IMR-90 (cell line): Measurements from ENCODE around the gene MGAT4C. TPM values are rescaled to one million over a fixed set of nuclear protein-coding genes. Genes with fewer than 3 reads are reported as not detected.

Experiments
- ATAC-seq: fragments of 200-7000 bp; cut with Tn5 transposase; 2 replicates; pipeline ENCODE4 v1.9.1; 2020; ENCODE audit warnings: low read depth, mild to moderate bottlenecking, moderate library complexity
- BruUV-seq: library from RNA; stranded (reverse); fragments of 400-500 nt; replicated peaks from 2 replicates; lab custom pipeline; 2021; lab: Mats Ljungman, UMichigan
- CTCF ChIA-PET: fragments of 300-600 bp; formaldehyde crosslinking; extraction: SDS; loops from one replicate; lab custom pipeline; 2021; ENCODE audit warnings: antibody characterized with exemption; lab: Yijun Ruan, JAX
- POLR2A ChIA-PET: fragments of 300-600 bp; sonication (Branson Sonifier 250); formaldehyde crosslinking; loops from one replicate; lab custom pipeline; 2022; ENCODE audit warnings: antibody characterized with exemption; ENCODE audit not compliant: unreplicated experiment; lab: Charles Lee
- DNase-seq: peaks from one replicate; pipeline ENCODE4 v3.0.0; 2013
- H2AFZ ChIP-seq: replicated peaks from 2 replicates; pipeline ENCODE3; 2013; ENCODE audit warnings: low read length, mild to moderate bottlenecking; ENCODE audit not compliant: poor library complexity
- H2AK5ac ChIP-seq: 2 replicates; pipeline ENCODE4 v1.6.1; 2013; ENCODE audit warnings: low read depth, low read length, inconsistent platforms
- H2AK9ac ChIP-seq: replicated peaks from 2 replicates; pipeline ENCODE3; 2013; ENCODE audit warnings: mild to moderate bottlenecking, low read depth, low read length, moderate library complexity; ENCODE audit not compliant: poor library complexity
- H2BK120ac ChIP-seq: 2 replicates; pipeline ENCODE4 v1.6.1; 2013; ENCODE audit warnings: low read depth, low read length, inconsistent platforms
- H2BK15ac ChIP-seq: 3 replicates; pipeline ENCODE4 v1.6.1; 2013; ENCODE audit warnings: low read depth, low read length, inconsistent platforms
- H2BK20ac ChIP-seq: 2 replicates; pipeline ENCODE4 v1.6.1; 2013; ENCODE audit warnings: low read depth, mild to moderate bottlenecking, inconsistent platforms, low read length, moderate library complexity
- H2BK5ac ChIP-seq: 2 replicates; pipeline ENCODE4 v1.6.1; 2013; ENCODE audit warnings: mild to moderate bottlenecking, low read depth, low read length, inconsistent platforms; ENCODE audit not compliant: poor library complexity, severe bottlenecking
- H3K14ac ChIP-seq: replicated peaks from 2 replicates; pipeline ENCODE4 v1.6.1; 2013; ENCODE audit warnings: low read depth, low read length, inconsistent platforms
- H3K18ac ChIP-seq: 2 replicates; pipeline ENCODE4 v1.6.1; 2013; ENCODE audit warnings: low read depth, low read length, control low read depth
- H3K23ac ChIP-seq: 2 replicates; pipeline ENCODE4 v1.6.1; 2013; ENCODE audit warnings: low read depth, low read length, inconsistent platforms
- H3K27ac ChIP-seq: 2 replicates; pipeline ENCODE4 v1.5.1; 2013; ENCODE audit warnings: mild to moderate bottlenecking, control low read depth, low read length; ENCODE audit not compliant: insufficient read depth
- H3K27me3 ChIP-seq: 2 replicates; pipeline ENCODE4 v1.6.1; 2013; ENCODE audit warnings: low read length; ENCODE audit not compliant: control insufficient read depth, insufficient read depth
- H3K36me3 ChIP-seq: 2 replicates; pipeline ENCODE4 v1.6.1; 2013; ENCODE audit warnings: low read length, mixed read lengths; ENCODE audit not compliant: control insufficient read depth, insufficient read depth
- H3K4ac ChIP-seq: 2 replicates; pipeline ENCODE4 v1.6.1; 2013; ENCODE audit warnings: low read depth, low read length, inconsistent platforms
- H3K4me1 ChIP-seq: 2 replicates; pipeline ENCODE4 v1.6.1; 2013; ENCODE audit warnings: low read length, mixed read lengths; ENCODE audit not compliant: control insufficient read depth, insufficient read depth
- H3K4me2 ChIP-seq: 2 replicates; pipeline ENCODE4 v1.6.1; 2013; ENCODE audit warnings: low read depth, mild to moderate bottlenecking, control low read depth, low read length, moderate library complexity
- H3K4me3 ChIP-seq: 2 replicates; pipeline ENCODE4 v1.5.1; 2013; ENCODE audit warnings: low read depth, mild to moderate bottlenecking, control low read depth, low read length, moderate library complexity; ENCODE audit not compliant: insufficient read depth
- H3K56ac ChIP-seq: 2 replicates; pipeline ENCODE4 v1.6.1; 2013; ENCODE audit warnings: low read length, inconsistent platforms; ENCODE audit not compliant: insufficient read depth; ENCODE audit errors: extremely low read depth
- H3K79me1 ChIP-seq, 2 experiments: 2 replicates each; pipeline ENCODE4 v1.6.1; 2013; ENCODE audit warnings: low read length in 2 of 2, inconsistent platforms in 1 of 2, low read depth in 1 of 2
- H3K9ac ChIP-seq: 2 replicates; pipeline ENCODE4 v1.6.1; 2013; ENCODE audit warnings: low read depth, low read length, control low read depth
- H3K9me1 ChIP-seq: 2 replicates; pipeline ENCODE4 v1.6.1; 2013; ENCODE audit warnings: low read length, inconsistent platforms; ENCODE audit not compliant: insufficient read depth
- H3K9me3 ChIP-seq: 2 replicates; pipeline ENCODE4 v1.6.1; 2013; ENCODE audit warnings: low read length; ENCODE audit not compliant: control insufficient read depth, insufficient read depth
- H4K20me1 ChIP-seq: 2 replicates; pipeline ENCODE4 v1.6.1; 2013; ENCODE audit warnings: low read length, inconsistent platforms; ENCODE audit not compliant: insufficient read depth
- H4K5ac ChIP-seq: 2 replicates; pipeline ENCODE4 v1.6.1; 2013; ENCODE audit warnings: mild to moderate bottlenecking, low read depth, low read length, control low read depth
- H4K8ac ChIP-seq, 2 experiments: 2 replicates each; pipeline ENCODE4 v1.6.1; 2013; ENCODE audit warnings: low read depth in 2 of 2, low read length in 2 of 2, control low read depth in 1 of 2, inconsistent platforms in 1 of 2
- H4K91ac ChIP-seq: 2 replicates; pipeline ENCODE4 v1.6.1; 2013; ENCODE audit warnings: low read depth, low read length, inconsistent platforms; ENCODE audit not compliant: insufficient read depth
- BHLHE40 ChIP-seq: fragments of 150-350 bp; IDR thresholded peaks from 2 replicates; pipeline ENCODE4 v1.6.1; 2016; ENCODE audit warnings: mild to moderate bottlenecking, low read depth, low read length
- CHD1 ChIP-seq: IDR thresholded peaks from 2 replicates; pipeline ENCODE4 v1.6.1; 2012; ENCODE audit warnings: low read depth, low read length, improper control_type of control experiment
- CTCF ChIP-seq: conservative IDR thresholded peaks from 2 replicates; pipeline ENCODE4 v1.5.1; 2012; ENCODE audit warnings: mild to moderate bottlenecking, low read depth, low read length, improper control_type of control experiment
- ELK1 ChIP-seq: fragments of 150-350 bp; IDR thresholded peaks from 2 replicates; pipeline ENCODE4 v1.6.1; 2016; ENCODE audit warnings: low read depth, mild to moderate bottlenecking, low read length, moderate library complexity, borderline replicate concordance
- FOS ChIP-seq: fragments of 150-350 bp; IDR thresholded peaks from 2 replicates; pipeline ENCODE4 v1.6.1; 2016; ENCODE audit warnings: low read depth, low read length
- MAFK ChIP-seq: IDR thresholded peaks from 2 replicates; pipeline ENCODE4 v1.6.1; 2012; ENCODE audit warnings: low read depth, low read length, improper control_type of control experiment
- MAZ ChIP-seq: IDR thresholded peaks from 2 replicates; pipeline ENCODE4 v1.6.1; 2012; ENCODE audit warnings: low read depth, mild to moderate bottlenecking, low read length, improper control_type of control experiment, moderate library complexity, borderline replicate concordance
- MXI1 ChIP-seq: IDR thresholded peaks from 2 replicates; pipeline ENCODE4 v1.6.1; 2012; ENCODE audit warnings: low read depth, mild to moderate bottlenecking, low read length, moderate library complexity, borderline replicate concordance
- NFE2L2 ChIP-seq: fragments of 150-350 bp; IDR thresholded peaks from 2 replicates; pipeline ENCODE4 v1.6.1; 2016; ENCODE audit warnings: low read depth, mild to moderate bottlenecking, low read length
- POLR2A ChIP-seq: IDR thresholded peaks from 2 replicates; pipeline ENCODE4 v1.6.1; 2012; ENCODE audit warnings: mild to moderate bottlenecking, low read depth, low read length
- RAD21 ChIP-seq: IDR thresholded peaks from 2 replicates; pipeline ENCODE4 v1.6.1; 2012; ENCODE audit warnings: low read length, improper control_type of control experiment
- RCOR1 ChIP-seq: IDR thresholded peaks from 2 replicates; pipeline ENCODE4 v1.6.1; 2012; ENCODE audit warnings: mild to moderate bottlenecking, low read length, improper control_type of control experiment; ENCODE audit not compliant: insufficient replicate concordance
- RFX5 ChIP-seq: IDR thresholded peaks from 2 replicates; pipeline ENCODE4 v1.8.0; 2012; ENCODE audit warnings: low read depth, mild to moderate bottlenecking, low read length, moderate library complexity
- SMC3 ChIP-seq: fragments of 150-350 bp; IDR thresholded peaks from 2 replicates; pipeline ENCODE4 v1.6.1; 2016; ENCODE audit warnings: low read depth, mild to moderate bottlenecking, antibody characterized with exemption, low read length, moderate library complexity
- USF2 ChIP-seq: fragments of 150-350 bp; IDR thresholded peaks from 2 replicates; pipeline ENCODE4 v1.6.1; 2017; ENCODE audit warnings: mild to moderate bottlenecking, antibody characterized with exemption, low read length, low read depth
- WGBS, 2 experiments: methylation state at CpG; one replicate each; pipeline versions ENCODE4 v1.1.5 to v1.1.7; 2013; ENCODE audit warnings: missing lambda C conversion rate in 2 of 2; ENCODE audit not compliant: insufficient read length in 1 of 2; ENCODE audit errors: extremely low coverage in 2 of 2; 5-methylcytosine and 5-hydroxymethylcytosine counted together
- dilution Hi-C: fragments of 300-500 bp; cut with HindIII; formaldehyde crosslinking; loops from one replicate; pipeline ENCODE4 v1.14.3; 2018; ENCODE audit warnings: low sequenced_read_pairs; ENCODE audit not compliant: unreplicated experiment
- in situ Hi-C: fragments of 300-500 bp; cut with MboI; formaldehyde crosslinking; loops from 3 replicates; pipeline ENCODE4 v1.14.3; 2019; ENCODE audit warnings: low sequenced_read_pairs, inconsistent platforms, mixed read lengths
- intact Hi-C: fragments of 100-400 bp; cut with micrococcal nuclease; formaldehyde crosslinking; loops from 2 replicates; pipeline ENCODE4 v1.10.0; 2022
- polyA plus RNA-seq, 3 experiments: library from polyadenylated mRNA; depleted of rRNA; stranded (reverse); fragments of >200 nt; gene quantifications; 2 replicates each; pipeline ENCODE4 v1.2.3, GENCODE V29; 2012; ENCODE audit warnings: low replicate concordance in 1 of 3
- total RNA-seq: library from RNA; depleted of rRNA; stranded (reverse); fragments of >200 nt; gene quantifications from 2 replicates; pipeline ENCODE4 v1.2.3, GENCODE V29; 2012

The MGAT4C gene
- total and polyA plus RNA-seq, 2 of the 4 experiments (the other 2 are of a cell fraction): not detected

GRCh38 chr12:86015026-86015425 is 241.2 kb downstream of the MGAT4C start:
- TF ChIP-seq CHD1 (no peak), RCOR1 (no peak), CTCF (no peak), NFE2L2 (no peak), MAFK (no peak), MAZ (no peak), RFX5 (no peak), BHLHE40 (no peak), FOS (no peak), SMC3 (no peak), USF2 (no peak), RAD21 (no peak), POLR2A (no peak), ELK1 (no peak), MXI1 (no peak)
- Histone ChIP-seq H3K14ac (no peak overlapping the region), H2BK20ac (no peak overlapping the region), H3K9ac (no peak overlapping the region), H3K4ac (no peak overlapping the region), H3K9me1 (no peaks in the 10 kb centered on the region), H4K5ac (no peak overlapping the region), H3K79me1 (no peaks in the 10 kb centered on the region), H2BK120ac (no peak overlapping the region), H2BK15ac (no peak overlapping the region), H2AFZ (no peak overlapping the region), H3K36me3 (no peaks in the 10 kb centered on the region), H3K18ac (no peak overlapping the region), H3K23ac (no peak overlapping the region), H3K27me3 (no peaks in the 10 kb centered on the region), H3K4me1 (no peaks in the 10 kb centered on the region), H2AK5ac (no peak overlapping the region), H3K56ac (no peak overlapping the region), H4K91ac (no peak overlapping the region), H3K4me3 (no peak overlapping the region), H3K27ac (no peak overlapping the region), H3K9me3 (no peaks in the 10 kb centered on the region), H4K8ac (no peak overlapping the region), H3K4me2 (no peak overlapping the region), H4K20me1 (no peaks in the 10 kb centered on the region), H2AK9ac (no peak overlapping the region), H2BK5ac (no peak overlapping the region)
- in situ Hi-C loops (no loop called here), dilution Hi-C loops (no loop called here), intact Hi-C loops (no loop called here)
- ChIA-PET POLR2A (no interaction called here), CTCF (no interaction called here)
- BruUV-seq: no TSS peak
- DNase-seq (no peak), ATAC-seq (no peak)
- 60% methylated on average over 1 of the region's 5 CpGs; no CpG with 5 or more reads in 1 of the 2 experiments for WGBS, 2 experiments
